Activated CD8-positive, alpha-beta memory T cell treated with anti-CD3 and anti-CD28 coated beads for 4 hours (primary cell): ENCODE data around the gene MLEC.
"Not testable (repeated sequence)": the region's sequence is repeated elsewhere in the genome, so short reads cannot be mapped to it uniquely, and the experiment has no call there.

Experiments used
- DNase-seq, 2 donors: peaks; one replicate each; pipeline ENCODE4 v3.0.0-alpha.2; 2020; ENCODE audit warnings: low read depth in 2 of 2

The MLEC gene

DNA sequence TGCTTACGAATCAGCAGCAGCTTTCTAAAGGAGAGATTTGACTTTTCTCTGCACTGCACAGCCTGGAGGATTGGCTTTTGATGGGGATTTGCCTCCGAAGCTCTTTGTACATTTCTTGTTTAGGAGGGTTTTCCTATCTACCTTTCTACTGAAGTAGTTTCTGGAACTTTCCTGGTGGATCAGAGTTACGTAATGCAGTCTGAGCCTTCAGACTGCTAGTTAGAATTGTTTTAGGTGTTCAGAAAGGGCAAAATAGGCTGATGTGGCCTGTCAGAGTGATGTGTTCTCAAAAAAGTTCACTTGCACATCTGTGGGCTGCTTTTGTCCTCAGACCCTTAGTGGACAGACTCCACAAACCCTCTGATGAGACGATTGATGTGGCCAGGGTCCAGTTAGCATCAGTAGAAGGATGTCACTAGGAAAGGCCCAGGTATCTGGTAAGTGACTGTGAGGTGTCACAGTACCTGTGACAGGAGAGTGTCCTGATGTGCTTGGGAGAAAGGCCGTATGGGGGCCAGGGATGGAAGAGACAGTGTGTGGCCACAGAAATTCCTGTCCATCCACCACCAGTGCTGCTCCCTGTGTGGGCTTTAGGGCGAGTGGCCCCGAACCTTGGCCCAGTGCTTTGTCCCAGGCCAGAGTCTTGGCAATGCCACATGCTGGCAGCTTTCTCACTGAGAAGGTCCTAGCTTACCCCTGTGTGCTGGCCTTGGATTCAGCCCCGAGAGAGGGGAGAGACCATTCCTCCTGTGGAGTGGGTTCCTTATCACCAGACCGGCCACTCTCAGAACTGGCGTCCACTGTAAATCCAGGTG is 34.2 kb downstream of the MLEC start:
- no peak for DNase-seq

DNA sequence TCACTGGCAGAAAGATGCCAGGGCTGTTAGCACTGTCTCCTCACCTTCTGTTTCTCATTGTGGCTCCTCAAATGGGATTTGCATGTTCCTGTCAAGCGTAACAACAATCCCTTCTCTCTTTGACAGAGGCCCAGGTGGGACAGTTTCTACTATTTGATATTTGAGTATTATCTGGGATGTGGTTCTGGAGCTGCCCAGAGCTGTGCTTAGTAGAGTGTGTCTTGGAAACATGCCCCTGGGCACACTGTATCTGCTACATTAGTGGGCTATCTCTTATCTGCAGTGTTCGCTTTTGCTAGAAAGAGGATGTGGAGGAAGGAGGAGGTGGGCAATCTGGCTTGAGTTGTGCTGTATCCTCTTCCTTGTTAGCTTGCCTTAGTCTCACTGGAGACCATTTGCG is 34.9 kb downstream of the MLEC start:
- no peak for DNase-seq

DNA sequence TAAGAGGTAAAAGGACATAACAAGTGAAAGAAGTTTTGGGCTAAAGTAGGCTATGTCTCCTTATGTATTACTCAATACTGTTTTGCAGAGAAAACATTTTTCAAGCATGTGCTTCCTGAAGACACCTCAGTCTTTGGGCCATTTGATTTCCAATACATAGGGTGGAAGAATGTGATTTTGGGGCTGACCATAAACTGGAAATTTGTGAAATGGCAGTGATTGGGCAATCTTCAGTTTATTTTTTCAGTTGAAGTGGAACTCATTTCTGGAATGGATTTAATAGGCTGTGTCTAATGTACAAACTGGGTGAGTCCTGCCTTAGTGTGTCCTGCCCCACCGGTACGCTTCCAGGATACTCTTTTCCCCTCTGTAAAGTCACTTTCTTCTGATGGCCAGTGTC is 35.8 kb downstream of the MLEC start:
- no peak for DNase-seq

DNA sequence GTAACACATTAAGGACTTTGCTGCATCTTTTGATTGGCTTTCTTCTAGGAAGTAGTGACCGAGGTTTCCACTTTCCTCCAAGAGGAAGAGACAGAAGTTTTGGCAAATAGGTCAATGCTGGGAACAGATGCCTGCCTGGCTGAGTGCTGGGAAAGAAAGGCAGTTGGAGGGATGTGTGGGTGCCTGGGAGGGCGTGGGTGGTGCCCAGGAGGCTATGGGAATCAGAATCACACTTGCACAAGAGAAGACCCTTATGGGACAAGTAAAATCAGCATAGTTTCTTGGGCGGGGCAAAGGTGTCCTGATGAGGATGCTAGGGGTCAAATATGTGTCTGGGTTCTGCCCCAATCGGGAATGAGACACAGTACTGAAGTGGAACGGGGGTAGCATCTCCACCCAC is 37.8 kb downstream of the MLEC start:
- DNase-seq = no peak

DNA sequence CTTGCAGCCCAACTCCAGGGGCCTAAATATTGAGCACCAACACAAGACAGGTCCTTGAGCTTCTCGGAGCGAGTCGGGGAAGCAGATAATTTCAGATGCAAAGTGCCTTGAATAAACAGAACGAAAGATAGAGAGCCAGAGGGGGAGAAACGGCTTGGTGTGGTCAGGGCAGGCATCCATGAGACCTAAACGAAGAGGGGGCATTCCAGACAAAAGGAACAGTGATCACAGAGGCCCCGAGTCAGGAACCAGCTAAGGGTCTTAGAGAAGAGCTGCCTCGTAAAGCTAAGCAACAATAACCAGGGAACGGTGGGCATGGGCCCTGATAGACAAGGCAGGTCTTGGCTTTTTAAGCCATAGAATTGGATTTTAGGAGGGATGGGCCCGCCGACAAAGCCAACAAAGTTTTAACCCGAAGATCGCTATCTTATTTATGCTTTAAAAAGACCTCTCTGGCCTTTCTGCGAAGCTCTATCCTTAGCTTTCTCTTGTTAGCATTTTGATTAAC is 38.3 kb downstream of the MLEC start:
- no peak for DNase-seq

DNA sequence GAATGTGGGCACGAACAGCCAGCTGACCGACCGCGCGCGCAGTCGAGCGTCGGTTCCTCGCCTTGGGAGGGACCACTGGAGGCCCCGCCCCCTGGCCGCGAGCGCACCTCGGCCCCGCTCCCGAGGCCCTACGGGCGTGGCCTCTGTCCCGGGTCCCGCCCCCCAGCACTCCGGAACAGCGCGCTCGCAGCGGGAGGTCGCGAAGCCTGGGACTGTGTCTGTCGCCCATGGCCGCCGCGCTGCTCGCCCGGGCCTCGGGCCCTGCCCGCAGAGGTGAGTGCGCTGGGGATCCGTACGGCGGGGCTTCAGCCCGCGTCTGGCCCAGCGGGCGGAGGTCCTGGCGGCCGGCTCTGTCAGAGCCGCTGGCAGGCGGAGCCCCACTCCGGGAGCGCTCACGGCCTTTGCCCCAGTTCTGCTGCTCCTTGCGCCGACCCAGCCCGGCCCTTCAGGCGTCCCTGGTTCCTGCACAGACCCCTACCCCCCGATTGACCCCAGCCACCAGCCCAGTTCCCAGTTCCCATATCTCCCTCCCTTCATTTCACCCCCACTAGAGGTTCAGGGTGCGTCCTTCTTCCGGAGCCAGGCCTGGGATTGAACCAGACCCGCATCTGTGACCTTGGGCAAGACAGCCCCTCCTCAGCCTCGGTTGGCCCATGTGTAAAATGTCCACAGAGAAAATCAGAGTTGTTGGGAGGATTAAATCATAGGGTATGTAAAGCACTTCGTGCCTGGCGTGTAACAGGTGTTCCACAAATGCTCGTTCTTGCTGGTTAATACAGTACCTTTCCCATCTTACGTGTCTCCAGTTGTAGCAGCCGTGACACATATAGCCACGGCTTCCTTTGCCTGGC is 38.9 kb downstream of the MLEC start, which contains the start of gene ACADS:
Gene ACADS (plus strand): TSS at position 168 of the 851 bp plus-strand sequence. CDS start 60 bp downstream, at position 228.
- DNase-seq = peak; percentile 70 to 73

DNA sequence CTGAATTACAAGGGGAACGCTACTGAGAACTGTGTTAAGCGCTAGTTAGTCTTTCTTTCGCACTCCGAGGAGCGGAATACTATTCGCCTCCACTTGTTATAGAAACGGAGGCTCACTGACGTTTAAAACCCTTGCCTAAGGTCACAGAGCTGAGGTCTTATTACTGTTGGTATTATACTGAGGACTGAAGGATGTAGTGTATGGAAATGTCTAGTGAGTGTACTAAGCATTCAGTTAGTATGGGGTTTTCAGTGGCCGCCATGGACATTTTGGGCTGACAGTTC is 39.5 kb downstream of the MLEC start:
- no peak for DNase-seq

DNA sequence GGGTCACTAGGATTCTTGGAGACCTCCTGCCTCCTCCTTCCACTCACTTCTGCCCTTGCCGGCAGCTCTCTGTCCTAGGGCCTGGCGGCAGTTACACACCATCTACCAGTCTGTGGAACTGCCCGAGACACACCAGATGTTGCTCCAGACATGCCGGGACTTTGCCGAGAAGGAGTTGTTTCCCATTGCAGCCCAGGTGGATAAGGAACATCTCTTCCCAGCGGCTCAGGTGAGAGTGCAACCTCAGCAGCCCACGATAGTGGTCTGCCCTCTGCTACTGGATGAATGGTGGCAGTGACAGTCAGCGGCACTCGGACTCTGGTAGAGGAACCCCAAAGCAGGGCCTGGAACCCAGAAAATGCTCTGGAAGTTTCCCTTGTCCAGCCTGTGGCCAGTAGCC is 40.0 kb downstream of the MLEC start:
- no peak for DNase-seq

DNA sequence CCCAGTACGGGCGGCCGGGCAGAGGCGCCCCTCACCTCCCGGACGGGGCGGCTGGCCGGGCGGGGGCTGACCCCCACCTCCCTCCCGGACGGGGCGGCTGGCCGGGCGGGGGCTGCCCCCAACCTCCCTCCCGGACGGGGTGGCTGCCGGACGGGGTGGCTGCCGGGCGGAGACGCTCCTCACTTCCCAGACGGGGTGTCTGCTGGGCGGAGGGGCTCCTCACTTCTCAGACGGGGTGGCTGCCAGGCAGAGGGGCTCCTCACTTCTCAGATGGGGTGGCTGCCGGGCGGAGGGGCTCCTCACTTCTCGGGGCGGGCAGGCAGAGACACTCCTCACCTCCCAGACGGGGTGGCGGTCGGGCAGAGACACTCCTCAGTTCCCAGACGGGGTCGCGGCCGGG is 45.2 kb downstream of the MLEC start:
- not testable (repeated sequence) for DNase-seq

DNA sequence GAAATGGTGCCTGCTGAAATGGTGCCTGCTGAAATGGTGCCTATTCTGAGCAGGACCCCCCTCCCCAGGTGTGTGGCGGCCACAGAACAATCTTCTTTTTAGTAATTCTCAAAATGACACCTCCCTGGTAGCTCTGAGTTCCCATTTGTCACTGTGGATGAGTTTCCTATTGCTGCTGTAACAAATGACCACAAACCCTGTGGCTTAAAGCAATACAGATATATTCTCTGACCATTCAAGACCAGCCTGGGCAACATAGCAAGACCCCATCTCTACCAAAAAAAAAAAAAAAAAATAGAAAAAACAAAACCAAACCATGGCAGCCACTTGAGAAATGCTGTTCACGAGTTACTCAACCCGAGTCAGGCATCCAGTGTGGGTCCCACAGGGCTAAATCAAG is 46.6 kb downstream of the MLEC start:
- DNase-seq = no peak

DNA sequence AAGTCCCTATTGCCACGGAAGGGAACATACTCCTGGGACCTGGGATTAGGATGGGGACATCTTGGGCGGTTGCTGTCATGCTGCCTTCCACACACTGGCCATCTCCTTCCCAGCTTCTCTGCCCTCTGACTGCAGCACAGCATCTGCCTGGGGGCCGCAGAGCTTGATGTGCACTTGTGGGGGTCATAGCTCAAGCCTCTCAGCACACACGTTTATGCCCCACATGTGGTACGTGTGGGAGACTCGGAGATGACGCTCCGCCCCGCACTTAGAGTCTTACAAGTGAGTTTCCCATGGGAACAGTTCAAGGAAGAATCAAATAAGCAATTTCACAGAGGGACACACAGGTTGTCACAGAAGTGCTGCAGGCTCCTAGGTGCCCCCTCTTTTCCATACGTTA is 47.3 kb downstream of the MLEC start:
- no peak for DNase-seq

DNA sequence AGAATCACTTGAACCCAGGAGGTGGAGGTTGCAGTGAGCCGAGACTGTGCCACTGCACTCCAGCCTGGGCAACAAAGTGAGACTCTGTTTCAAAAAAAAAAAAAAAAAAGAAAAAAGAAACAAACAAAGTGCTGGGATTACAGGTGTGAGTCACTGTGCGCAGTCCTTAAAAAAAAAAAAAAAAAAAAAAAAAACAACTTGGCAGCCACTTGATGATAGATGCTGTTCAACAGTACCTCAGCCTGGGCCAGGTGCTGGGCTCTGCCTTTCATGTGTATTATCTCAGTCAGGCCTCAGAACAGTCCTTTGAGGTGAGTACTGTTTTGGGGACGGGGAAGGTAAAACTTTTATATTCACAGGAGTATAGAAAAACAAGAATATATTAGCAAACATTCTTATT is 48.2 kb downstream of the MLEC start:
- no peak for DNase-seq

DNA sequence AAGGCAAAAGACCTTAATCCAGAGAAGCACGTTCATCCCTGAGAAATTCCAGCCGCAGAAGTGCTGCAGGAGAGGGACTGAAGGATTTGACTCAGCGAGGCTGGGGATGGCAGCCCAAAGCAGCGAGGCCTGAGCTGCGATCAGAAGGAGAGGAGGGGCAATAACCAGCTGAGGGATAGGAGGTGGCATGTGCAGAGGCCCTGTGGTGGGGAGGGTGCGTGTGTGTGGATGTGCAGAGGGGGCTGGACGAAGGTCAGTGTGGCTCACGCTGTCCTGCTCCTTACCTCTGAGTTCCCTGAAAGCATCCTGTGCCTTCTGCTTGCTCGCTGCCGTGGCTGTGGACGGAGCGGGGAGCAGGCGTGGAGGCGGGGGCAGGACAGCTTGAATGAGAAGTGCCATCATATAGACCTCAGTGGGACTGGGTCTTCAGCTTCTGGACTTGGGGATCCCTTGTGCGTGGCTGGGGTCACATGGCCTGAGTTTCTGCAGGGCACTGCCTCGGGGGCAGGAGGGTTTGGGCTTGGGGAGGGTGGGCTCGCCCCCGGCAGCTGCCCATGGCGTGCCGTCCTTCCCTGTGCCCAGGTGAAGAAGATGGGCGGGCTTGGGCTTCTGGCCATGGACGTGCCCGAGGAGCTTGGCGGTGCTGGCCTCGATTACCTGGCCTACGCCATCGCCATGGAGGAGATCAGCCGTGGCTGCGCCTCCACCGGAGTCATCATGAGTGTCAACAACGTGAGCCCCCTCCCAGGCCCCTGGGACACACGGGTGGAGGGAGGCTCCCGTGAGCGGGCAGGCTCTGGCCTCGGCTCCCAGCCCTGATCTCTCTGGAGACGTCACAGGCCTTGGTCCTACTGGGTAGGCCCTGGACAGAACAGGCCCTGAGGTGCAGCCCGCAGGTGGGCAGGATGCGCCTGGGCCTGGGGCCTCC is 49.7 kb downstream of the MLEC start:
- no peak for DNase-seq

DNA sequence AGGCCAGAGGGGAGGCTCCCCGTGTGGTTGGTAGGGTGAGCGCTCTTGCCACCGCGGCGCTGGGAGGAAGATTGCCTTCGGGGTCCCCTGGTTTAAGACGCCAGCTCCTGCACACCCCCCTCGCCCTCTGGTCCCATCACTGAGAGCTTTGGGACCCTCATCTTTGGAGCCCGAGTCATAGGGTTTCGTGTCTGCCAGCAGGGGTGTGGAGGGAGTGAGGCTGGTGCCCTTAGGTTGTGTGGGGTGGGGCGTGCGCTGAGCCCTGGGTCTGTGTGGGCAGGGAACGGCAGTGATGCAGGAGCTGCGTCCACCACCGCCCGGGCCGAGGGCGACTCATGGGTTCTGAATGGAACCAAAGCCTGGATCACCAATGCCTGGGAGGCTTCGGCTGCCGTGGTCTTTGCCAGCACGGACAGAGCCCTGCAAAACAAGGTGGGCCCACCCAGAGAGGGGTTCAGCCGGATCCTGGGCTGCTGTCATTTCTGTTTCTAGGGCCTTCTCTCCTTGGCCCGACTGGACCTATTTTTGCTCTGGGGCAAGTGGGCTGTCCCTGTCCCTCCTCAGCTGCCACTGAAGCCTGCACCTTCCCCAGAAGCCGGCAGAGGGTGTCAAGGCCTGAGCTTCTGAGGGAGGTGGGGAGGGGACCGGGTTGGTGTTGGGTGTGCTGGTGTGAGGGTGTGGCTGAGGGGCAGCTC is 50.8 kb downstream of the MLEC start:
- DNase-seq = no peak

DNA sequence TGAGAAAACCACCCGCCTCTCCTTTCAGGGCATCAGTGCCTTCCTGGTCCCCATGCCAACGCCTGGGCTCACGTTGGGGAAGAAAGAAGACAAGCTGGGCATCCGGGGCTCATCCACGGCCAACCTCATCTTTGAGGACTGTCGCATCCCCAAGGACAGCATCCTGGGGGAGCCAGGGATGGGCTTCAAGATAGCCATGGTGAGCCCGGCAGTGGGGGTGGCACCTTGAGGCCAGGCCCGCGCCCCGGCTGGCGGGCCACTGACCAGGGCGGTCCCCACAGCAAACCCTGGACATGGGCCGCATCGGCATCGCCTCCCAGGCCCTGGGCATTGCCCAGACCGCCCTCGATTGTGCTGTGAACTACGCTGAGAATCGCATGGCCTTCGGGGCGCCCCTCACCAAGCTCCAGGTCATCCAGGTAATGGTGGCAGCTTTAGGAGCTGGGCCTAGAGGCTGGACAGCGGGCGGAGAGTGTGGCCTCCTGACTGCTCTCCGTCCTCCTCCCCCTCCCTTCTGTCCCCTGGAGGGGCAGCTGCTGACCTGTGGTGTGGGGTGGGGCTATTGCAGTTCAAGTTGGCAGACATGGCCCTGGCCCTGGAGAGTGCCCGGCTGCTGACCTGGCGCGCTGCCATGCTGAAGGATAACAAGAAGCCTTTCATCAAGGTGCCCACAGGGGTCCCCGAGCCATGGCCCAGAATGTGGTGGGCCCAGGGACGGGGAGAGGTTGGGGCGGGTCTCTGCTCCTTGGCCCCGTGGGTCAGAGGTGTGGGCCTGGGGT is 51.5 kb downstream of the MLEC start:
- DNase-seq = no peak

DNA sequence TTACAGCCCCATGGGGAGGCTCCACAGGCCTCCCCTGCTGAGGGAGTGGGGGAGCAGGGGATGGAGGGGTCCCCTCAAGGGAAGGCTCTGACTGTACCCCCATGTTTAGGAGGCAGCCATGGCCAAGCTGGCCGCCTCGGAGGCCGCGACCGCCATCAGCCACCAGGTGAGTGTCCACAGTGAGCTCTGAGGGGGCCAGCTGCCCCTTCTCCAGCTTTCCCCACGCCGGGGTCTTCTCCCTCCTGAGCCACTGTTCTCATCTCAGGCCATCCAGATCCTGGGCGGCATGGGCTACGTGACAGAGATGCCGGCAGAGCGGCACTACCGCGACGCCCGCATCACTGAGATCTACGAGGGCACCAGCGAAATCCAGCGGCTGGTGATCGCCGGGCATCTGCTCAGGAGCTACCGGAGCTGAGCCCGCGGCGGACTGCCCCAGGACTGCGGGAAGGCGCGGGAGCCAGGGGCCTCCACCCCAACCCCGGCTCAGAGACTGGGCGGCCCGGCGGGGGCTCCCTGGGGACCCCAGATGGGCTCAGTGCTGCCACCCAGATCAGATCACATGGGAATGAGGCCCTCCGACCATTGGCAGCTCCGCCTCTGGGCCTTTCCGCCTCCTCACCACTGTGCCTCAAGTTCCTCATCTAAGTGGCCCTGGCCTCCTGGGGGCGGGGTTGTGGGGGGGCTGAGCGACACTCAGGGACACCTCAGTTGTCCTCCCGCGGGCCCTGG is 52.2 kb downstream of the MLEC start:
- no peak for DNase-seq

DNA sequence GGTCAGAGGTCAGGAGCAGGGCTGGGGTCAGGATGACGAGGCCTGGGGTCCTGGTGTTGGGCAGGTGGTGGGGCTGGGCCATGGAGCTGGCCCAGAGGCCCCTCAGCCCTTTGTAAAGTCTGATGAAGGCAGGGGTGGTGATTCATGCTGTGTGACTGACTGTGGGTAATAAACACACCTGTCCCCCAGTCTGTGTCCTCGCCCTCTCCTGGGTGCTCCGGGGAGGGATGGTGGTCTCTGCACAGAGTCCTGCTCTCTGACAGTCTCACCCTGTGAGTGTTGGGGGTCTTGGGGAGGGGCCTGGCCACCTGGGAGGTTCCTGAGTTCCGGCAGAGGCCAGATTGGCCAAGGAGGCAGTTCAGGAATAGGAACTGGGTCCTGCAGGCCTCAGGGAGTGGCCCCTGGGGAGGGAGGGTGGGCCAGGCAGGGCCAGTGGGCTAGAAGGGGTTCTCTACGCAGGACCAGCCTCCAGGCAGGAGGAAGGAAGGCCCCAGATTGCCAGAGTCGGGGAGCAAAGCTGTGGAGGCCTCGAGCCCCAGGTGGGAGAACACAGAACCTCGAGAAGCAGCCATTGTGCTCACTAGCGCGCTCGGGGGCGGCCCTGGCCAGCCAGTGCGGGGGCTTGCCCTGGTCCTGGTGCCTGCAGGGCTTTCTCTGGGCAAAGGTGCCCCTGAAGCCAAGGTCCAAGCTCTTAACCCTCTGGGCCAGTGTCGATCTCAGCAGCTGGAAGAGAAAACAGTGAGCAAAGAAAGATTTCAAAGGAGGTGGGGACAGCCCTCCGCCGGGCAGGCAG is 53.1 kb downstream of the MLEC start:
- no peak for DNase-seq

DNA sequence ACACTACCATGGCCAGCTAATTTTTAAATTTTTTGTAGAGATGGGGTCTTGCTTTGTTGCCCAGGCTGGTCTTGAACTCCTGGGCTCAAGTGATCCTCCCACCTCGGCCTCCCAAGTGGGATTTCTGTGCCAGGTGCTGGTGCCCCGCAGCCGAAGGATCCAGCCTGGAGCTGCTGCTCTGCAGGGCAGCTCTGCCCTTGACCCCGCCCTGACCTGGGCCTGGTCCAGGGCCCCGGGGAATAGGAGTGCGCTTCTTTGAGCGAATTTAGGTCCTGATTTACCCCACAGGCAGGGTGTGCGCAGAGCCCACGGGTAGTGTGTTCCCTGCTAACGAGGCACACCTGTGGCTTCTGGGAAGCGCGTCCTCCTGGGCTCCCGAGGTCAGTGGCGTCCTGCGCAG is 53.9 kb downstream of the MLEC start:
- no peak for DNase-seq
